Ishikawa (cell line): ENCODE measurements around the gene NPAS1.

Experiments
- EP300 ChIP-seq: IDR thresholded peaks from 2 replicates; pipeline ENCODE4 v1.6.1; 2012; ENCODE audit warnings: borderline replicate concordance
- TAF1 ChIP-seq: IDR thresholded peaks from 2 replicates; pipeline ENCODE4 v1.6.1; 2012; ENCODE audit warnings: low read depth, mild to moderate bottlenecking
- YY1 ChIP-seq: IDR thresholded peaks from 2 replicates; pipeline ENCODE4 v1.6.1; 2012; ENCODE audit warnings: low read depth
- TF ChIP-seq, protein P1 (sequence below): IDR thresholded peaks from 2 replicates; pipeline ENCODE4 v1.6.1; 2012
- TF ChIP-seq, protein P2 (sequence below): IDR thresholded peaks from 2 replicates; pipeline ENCODE4 v1.6.1; 2012; ENCODE audit warnings: low read depth, mild to moderate bottlenecking

DNA sequence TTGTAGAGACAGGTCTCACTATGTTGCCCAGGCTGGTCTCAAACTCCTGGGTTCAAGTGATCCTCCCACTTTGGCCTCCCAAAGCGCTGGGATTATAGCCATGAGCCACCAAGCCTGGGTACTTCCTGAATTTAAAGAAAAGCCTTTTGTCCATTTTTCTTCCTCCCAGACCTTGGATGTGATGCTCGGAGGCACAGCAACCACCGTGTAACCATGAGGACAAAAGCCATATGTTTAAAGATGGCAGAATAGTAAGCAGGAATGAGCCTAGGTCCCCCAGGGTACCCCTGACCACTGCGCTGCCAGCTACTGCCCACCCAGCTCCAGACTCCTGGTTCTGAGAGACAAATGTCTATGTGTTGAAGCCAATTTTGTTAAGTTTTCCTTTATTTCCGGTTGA is 62.9 kb downstream of the NPAS1 start:
- TF ChIP-seq, protein P1, sequence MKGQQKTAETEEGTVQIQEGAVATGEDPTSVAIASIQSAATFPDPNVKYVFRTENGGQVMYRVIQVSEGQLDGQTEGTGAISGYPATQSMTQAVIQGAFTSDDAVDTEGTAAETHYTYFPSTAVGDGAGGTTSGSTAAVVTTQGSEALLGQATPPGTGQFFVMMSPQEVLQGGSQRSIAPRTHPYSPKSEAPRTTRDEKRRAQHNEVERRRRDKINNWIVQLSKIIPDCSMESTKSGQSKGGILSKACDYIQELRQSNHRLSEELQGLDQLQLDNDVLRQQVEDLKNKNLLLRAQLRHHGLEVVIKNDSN, result no peak
- TF ChIP-seq EP300 (no peak), TAF1 (no peak), YY1 (no peak)
- TF ChIP-seq, protein P2, sequence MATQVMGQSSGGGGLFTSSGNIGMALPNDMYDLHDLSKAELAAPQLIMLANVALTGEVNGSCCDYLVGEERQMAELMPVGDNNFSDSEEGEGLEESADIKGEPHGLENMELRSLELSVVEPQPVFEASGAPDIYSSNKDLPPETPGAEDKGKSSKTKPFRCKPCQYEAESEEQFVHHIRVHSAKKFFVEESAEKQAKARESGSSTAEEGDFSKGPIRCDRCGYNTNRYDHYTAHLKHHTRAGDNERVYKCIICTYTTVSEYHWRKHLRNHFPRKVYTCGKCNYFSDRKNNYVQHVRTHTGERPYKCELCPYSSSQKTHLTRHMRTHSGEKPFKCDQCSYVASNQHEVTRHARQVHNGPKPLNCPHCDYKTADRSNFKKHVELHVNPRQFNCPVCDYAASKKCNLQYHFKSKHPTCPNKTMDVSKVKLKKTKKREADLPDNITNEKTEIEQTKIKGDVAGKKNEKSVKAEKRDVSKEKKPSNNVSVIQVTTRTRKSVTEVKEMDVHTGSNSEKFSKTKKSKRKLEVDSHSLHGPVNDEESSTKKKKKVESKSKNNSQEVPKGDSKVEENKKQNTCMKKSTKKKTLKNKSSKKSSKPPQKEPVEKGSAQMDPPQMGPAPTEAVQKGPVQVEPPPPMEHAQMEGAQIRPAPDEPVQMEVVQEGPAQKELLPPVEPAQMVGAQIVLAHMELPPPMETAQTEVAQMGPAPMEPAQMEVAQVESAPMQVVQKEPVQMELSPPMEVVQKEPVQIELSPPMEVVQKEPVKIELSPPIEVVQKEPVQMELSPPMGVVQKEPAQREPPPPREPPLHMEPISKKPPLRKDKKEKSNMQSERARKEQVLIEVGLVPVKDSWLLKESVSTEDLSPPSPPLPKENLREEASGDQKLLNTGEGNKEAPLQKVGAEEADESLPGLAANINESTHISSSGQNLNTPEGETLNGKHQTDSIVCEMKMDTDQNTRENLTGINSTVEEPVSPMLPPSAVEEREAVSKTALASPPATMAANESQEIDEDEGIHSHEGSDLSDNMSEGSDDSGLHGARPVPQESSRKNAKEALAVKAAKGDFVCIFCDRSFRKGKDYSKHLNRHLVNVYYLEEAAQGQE, result no peak
